GM12873 (cell line): Measurements from ENCODE around the gene STRADA.

Experiments used
- TF ChIP-seq, protein P1 (sequence below): IDR thresholded peaks from 2 replicates; pipeline ENCODE4 v1.5.1; 2012; ENCODE audit warnings: low read depth, mild to moderate bottlenecking, moderate library complexity, low read length, control low read depth; ENCODE audit not compliant: insufficient read depth; ENCODE audit errors: missing control alignments

Gene STRADA

GRCh38 chr17:63716426-63716825 lies 25.2 kb downstream of the STRADA start:
- TF ChIP-seq, protein P1, sequence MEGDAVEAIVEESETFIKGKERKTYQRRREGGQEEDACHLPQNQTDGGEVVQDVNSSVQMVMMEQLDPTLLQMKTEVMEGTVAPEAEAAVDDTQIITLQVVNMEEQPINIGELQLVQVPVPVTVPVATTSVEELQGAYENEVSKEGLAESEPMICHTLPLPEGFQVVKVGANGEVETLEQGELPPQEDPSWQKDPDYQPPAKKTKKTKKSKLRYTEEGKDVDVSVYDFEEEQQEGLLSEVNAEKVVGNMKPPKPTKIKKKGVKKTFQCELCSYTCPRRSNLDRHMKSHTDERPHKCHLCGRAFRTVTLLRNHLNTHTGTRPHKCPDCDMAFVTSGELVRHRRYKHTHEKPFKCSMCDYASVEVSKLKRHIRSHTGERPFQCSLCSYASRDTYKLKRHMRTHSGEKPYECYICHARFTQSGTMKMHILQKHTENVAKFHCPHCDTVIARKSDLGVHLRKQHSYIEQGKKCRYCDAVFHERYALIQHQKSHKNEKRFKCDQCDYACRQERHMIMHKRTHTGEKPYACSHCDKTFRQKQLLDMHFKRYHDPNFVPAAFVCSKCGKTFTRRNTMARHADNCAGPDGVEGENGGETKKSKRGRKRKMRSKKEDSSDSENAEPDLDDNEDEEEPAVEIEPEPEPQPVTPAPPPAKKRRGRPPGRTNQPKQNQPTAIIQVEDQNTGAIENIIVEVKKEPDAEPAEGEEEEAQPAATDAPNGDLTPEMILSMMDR = no peak

DNA sequence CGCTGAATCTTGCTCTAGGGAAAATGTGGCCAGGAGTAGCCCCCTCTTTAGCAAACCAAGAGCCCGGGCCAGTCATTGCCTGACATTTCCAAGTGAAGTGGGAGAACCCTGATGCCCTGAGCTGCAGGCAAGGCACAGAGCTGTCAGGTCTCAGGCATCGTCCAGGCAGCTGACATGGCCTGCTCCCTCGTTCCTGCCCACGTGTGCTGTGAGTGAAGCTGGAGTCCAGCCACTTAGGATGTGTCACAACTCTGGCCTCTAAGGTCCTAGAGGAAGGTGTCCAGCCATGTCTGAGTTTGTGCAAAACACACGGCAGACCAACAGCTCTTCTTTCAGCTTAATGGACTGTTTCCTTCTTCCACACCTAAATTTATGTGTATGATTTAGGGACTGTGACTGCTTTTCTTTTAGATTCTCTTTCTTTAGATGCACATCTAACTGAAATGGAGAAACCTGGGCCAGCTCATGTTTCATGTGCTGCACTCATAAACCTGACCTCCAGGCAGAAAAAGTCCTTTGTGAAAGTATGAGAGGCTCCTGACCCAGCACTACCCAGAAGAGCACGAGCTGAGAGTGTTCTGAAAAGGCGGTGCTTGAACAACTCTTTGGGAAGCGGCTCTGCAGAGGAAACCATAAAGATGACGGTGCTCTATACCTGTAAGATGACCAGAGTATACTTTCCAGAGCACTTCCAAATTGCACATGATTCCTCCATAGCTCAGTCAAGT lies 26.9 kb downstream of the STRADA start:
- TF ChIP-seq, protein P1 = no peak

- TF ChIP-seq, protein P1 = no peak
Measured at GRCh38 chr17:63709110-63709509, 32.5 kb downstream of the STRADA start.

GRCh38 chr17:63707151-63707550 lies 34.4 kb downstream of the STRADA start:
- TF ChIP-seq, protein P1 = no peak

- TF ChIP-seq, protein P1 = no peak
Measured at GRCh38 chr17:63706336-63707082, 35.1 kb downstream of the STRADA start.

DNA sequence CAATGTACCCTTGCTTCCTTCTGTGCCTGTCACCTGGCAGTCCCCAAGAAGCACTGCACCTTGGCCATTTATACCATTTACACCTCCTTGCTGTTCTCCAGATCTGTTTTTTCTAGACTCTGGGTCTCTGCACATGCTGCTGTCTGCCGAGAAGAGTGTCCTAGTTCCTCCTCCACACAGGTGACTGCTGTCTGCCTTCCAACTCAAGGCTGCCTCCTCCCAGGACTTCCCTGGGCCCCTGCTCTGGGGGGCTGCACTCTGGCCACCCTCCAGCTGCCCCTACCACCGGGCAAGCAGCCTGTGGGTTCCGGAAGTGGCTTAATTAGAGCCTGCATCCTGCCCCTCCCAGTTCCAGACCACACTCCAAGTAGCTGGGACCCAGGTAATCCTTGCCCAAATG lies 35.9 kb downstream of the STRADA start:
- TF ChIP-seq, protein P1 = no peak

DNA sequence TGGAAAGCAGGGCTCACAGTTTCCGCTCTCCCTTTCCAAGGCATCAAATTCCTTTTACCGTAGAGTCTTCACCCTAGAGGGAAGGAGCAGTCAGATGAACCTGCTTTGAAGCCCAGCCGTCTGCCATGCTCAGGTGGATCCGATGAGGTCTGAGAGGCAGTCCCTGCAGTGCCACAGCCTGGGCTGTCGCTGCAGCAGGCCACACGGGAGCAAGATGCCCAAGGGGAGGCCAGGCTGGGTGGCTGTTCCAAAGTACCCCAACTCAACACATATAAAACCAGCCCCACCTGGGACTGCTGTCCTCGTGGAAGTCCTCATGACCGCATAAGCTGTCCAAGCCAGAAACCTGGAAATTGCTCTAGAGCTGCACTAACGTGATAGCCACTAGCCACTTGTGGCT lies 36.8 kb downstream of the STRADA start:
- TF ChIP-seq, protein P1 = no peak
